Thyroid gland (tissue), 4 donors: ENCODE data around the gene TPK1. TPM values are rescaled to one million over a fixed set of nuclear protein-coding genes. Genes with fewer than 3 reads are reported as not detected.

Experiments
- DNase-seq, 2 donors: peaks; one replicate each; pipeline ENCODE4 v3.0.0-alpha.2; 2019
- H3K27ac ChIP-seq, 3 donors: fragments of 200-600 bp; sonication (generic); 1 replicate in 2 of 3; 2 replicates in 1 of 3; pipeline ENCODE4 v1.5.1; 2016 to 2019; ENCODE audit warnings: mild to moderate bottlenecking in 1 of 3, moderate library complexity in 1 of 3
- H3K27me3 ChIP-seq: fragments of 200-600 bp; sonication (generic); one replicate; pipeline ENCODE4 v1.5.1; 2019
- H3K36me3 ChIP-seq, 2 donors: fragments of 200-600 bp; sonication (generic); one replicate each; pipeline ENCODE4 v1.5.1; 2016 to 2019
- H3K4me1 ChIP-seq, 2 donors: fragments of 200-600 bp; sonication (generic); one replicate each; pipeline ENCODE4 v1.5.1; 2017 to 2019
- H3K4me3 ChIP-seq, 3 donors: fragments of 200-600 bp; sonication (generic); replicated peaks in 1 of 3; 1 replicate in 2 of 3; 2 replicates in 1 of 3; pipeline ENCODE4 v1.5.1; 2016; ENCODE audit warnings: mild to moderate bottlenecking in 1 of 3
- H3K9me3 ChIP-seq: fragments of 200-600 bp; sonication (generic); one replicate; pipeline ENCODE4 v1.5.1; 2017
- POLR2A ChIP-seq, 2 donors: fragments of 450-650 bp; IDR thresholded peaks; one replicate each; pipeline ENCODE4 v1.6.1; 2017; ENCODE audit warnings: antibody characterized with exemption in 2 of 2, mild to moderate bottlenecking in 2 of 2, moderate library complexity in 1 of 2
- WGBS, 2 donors: methylation state at CpG; one replicate each; pipeline ENCODE4 v1.1.5; 2017; 5-methylcytosine and 5-hydroxymethylcytosine counted together
- intact Hi-C: fragments of 100-400 bp; cut with DNase I; formaldehyde crosslinking; loops from one replicate; pipeline ENCODE4 v1.15.1; 2023
- total RNA-seq, 4 donors: library from RNA; depleted of rRNA; stranded (reverse); fragments of >200 nt; gene quantifications; one replicate each; pipeline ENCODE4 v1.2.3, GENCODE V29; 2016
- TF ChIP-seq, protein P1 (sequence below), 6 experiments: fragments of 200-600 bp in 3 of 6; fragments of 450-650 bp in 3 of 6; sonication (generic) in 3 of 6; IDR thresholded peaks; one replicate each; pipeline ENCODE4 v1.5.1; 2016 to 2019; ENCODE audit warnings: antibody characterized with exemption in 6 of 6, mild to moderate bottlenecking in 2 of 6, inconsistent platforms in 1 of 6, moderate library complexity in 1 of 6

TPK1 gene
- total RNA-seq, 4 donors from 2014 or later = 2.6 to 10.4 (median 6.2) TPM

DNA sequence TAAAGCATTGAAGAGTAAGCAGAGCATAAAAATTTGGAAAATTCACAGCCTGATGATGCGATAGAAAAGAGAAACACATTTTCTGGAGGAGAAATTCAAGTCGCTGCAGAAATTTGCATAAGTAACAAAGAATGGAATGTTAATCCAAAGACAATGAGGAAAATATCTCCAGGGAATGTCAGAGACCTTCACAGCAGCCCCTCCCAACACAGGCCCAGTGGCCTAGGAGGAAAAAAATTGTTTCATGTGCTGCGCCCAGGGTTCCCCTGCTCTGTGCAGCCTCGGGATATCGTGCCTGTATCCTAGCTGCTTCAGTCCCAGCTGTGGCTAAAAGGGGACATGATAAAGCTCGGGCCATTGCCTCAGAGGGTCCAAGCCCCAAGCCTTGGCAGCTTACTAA lies 206.8 kb downstream of the TPK1 start:
- H3K27me3 ChIP-seq = no peaks in the 10 kb centered on the region
- H3K27ac ChIP-seq = no peak overlapping the region
- H3K4me3 ChIP-seq = no peak overlapping the region
- no peaks in the 10 kb centered on the region for H3K4me1 ChIP-seq
- intact Hi-C loops = no loop called here
- TF ChIP-seq POLR2A (IDR thresholded peaks at IDR 0.05) = no peak
- TF ChIP-seq, protein P1, sequence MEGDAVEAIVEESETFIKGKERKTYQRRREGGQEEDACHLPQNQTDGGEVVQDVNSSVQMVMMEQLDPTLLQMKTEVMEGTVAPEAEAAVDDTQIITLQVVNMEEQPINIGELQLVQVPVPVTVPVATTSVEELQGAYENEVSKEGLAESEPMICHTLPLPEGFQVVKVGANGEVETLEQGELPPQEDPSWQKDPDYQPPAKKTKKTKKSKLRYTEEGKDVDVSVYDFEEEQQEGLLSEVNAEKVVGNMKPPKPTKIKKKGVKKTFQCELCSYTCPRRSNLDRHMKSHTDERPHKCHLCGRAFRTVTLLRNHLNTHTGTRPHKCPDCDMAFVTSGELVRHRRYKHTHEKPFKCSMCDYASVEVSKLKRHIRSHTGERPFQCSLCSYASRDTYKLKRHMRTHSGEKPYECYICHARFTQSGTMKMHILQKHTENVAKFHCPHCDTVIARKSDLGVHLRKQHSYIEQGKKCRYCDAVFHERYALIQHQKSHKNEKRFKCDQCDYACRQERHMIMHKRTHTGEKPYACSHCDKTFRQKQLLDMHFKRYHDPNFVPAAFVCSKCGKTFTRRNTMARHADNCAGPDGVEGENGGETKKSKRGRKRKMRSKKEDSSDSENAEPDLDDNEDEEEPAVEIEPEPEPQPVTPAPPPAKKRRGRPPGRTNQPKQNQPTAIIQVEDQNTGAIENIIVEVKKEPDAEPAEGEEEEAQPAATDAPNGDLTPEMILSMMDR (IDR thresholded peaks at IDR 0.05) = no peak
- no peaks in the 10 kb centered on the region for H3K9me3 ChIP-seq
- H3K36me3 ChIP-seq = no peaks in the 10 kb centered on the region
- WGBS, 2 donors = 80 to 87% methylated on average over 6 of the region's 6 CpGs
- DNase-seq = no peak

DNA sequence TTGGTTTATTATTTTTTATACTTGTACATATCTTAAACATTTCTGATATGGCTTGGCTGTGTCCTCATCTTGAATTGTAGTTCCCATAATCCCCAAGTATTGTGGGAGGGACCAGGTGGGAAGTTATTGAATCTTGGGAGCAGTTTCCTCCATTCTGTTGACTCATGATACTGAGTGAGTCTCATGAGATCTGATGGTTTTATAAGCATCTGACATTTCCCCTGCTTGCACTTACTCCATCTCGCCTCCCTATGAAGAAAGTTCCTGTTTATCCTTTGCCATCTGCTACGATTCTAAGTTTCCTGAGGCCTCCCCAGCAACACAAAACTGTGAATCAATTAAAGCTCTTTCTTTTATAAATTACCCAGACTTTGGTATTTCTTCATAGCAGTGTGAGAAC lies 207.7 kb downstream of the TPK1 start:
- intact Hi-C loops = no loop called here

DNA sequence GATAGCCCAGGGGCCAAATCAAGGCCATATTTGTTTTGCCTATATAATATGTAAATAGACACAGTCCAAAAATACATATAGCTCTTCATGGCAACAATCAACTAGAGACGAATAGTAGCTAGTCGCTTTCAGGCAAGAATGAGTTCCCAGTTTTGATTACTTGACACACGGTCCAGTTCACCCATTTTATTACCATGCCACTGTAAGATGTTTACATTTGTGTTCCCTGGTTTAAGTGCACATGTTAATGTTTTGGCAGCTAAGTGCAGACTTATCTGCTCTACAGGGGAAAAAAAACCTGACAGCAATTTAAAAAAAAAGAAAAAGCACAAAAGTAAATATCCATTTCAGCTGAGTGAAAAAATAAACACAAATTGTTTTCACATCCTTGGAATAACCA lies 213.1 kb downstream of the TPK1 start:
- intact Hi-C loops = no loop called here
- Histone ChIP-seq H3K4me3 (no peak overlapping the region), H3K9me3 (no peaks in the 10 kb centered on the region), H3K27me3 (no peaks in the 10 kb centered on the region), H3K4me1 (no peaks in the 10 kb centered on the region), H3K27ac (no peak overlapping the region), H3K36me3 (no peaks in the 10 kb centered on the region)
- WGBS, 2 donors = 39 to 40% methylated on average over 3 of the region's 3 CpGs
- TF ChIP-seq, protein P1 (IDR thresholded peaks at IDR 0.05) = no peak
- TF ChIP-seq POLR2A (IDR thresholded peaks at IDR 0.05) = no peak
- DNase-seq = no peak

More for the DNA sequence above, 207.7 kb downstream of the TPK1 start:
- H3K27me3 ChIP-seq = no peaks in the 10 kb centered on the region
- H3K4me1 ChIP-seq = no peaks in the 10 kb centered on the region
- H3K27ac ChIP-seq = no peak overlapping the region
- no peak for DNase-seq
- H3K9me3 ChIP-seq = no peaks in the 10 kb centered on the region
- WGBS, 2 donors = 66 to 72% methylated on average over 2 of the region's 2 CpGs
- H3K36me3 ChIP-seq = no peaks in the 10 kb centered on the region
- TF ChIP-seq POLR2A (IDR thresholded peaks at IDR 0.05) = no peak
- TF ChIP-seq, protein P1 (IDR thresholded peaks at IDR 0.05) = no peak
- H3K4me3 ChIP-seq = no peak overlapping the region

DNA sequence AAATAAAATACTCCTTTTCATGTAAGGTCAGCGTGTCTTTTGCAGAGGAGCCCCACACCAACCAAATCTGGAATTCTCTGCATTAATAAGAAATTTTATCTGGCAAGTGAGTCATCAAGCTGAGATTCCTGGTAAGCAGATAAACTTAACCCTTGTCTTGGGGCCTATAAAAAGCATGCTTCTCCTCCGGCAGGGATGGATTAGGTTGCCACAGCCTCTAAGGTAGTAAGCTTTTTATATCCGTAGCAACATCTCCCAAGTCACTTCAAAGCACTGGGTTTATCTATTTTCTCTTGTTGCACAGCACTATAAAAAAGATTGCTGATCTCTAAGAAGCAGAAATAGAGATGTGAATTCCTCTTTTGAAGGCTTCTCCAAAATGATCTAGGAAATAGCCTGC lies 229.6 kb downstream of the TPK1 start:
- Histone ChIP-seq H3K27me3 (no peaks in the 10 kb centered on the region), H3K4me3 (no peak overlapping the region), H3K27ac (no peak overlapping the region), H3K36me3 (no peaks in the 10 kb centered on the region), H3K4me1 (no peaks in the 10 kb centered on the region), H3K9me3 (no peaks in the 10 kb centered on the region)
- no peak for DNase-seq
- TF ChIP-seq, protein P1 (IDR thresholded peaks at IDR 0.05) = no peak
- no peak for TF ChIP-seq POLR2A (IDR thresholded peaks at IDR 0.05)
- 86 to 94% methylated on average over 3 of the region's 3 CpGs for WGBS, 2 donors
- intact Hi-C loops = no loop called here

DNA sequence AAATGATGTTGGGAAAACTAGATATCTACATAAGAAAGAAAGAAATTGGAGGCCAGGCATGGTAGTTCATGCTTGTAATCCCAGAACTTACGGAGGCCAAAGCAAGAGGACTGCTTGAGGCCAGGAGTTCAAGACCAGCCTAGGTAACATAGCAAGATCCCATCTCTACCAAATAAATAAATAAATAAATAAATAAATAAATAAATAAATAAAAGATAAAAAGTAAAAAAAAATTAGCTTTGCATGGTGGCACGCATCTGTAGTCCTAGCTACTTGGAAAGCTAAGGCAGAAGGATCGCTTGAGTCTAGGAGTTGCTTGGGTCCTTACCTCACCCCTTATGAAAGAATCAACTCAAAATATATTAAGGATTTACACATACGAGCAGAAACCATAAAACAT lies 238.9 kb downstream of the TPK1 start:
- Histone ChIP-seq H3K4me3 (no peak overlapping the region), H3K4me1 (no peaks in the 10 kb centered on the region), H3K9me3 (no peaks in the 10 kb centered on the region), H3K27me3 (no peaks in the 10 kb centered on the region), H3K36me3 (no peaks in the 10 kb centered on the region), H3K27ac (no peak overlapping the region)
- no peak for DNase-seq
- TF ChIP-seq POLR2A (IDR thresholded peaks at IDR 0.05) = no peak
- TF ChIP-seq, protein P1 (IDR thresholded peaks at IDR 0.05) = no peak
- intact Hi-C loops = no loop called here
- whole genome bisulfite sequencing, 2 donors = 94 to 95% methylated on average over 4 of the region's 4 CpGs
